ES-I3 (cell line): Measurements from ENCODE around the gene ZNF134.
A peak's percentile ranks its signal among the peaks of the same experiment; 100 is the strongest.

Experiments used
- H3K36me3 ChIP-seq: 2 replicates; pipeline ENCODE4 v1.6.1; 2013; ENCODE audit warnings: mild to moderate bottlenecking, low read length, control low read depth, moderate library complexity; ENCODE audit not compliant: insufficient read depth
- H3K4me1 ChIP-seq: 2 replicates; pipeline ENCODE4 v1.6.1; 2013; ENCODE audit warnings: mild to moderate bottlenecking, control low read depth, low read length; ENCODE audit not compliant: insufficient read depth
- H3K9ac ChIP-seq: 2 replicates; pipeline ENCODE4 v1.6.1; 2013; ENCODE audit warnings: low read depth, mild to moderate bottlenecking, low read length, moderate library complexity
- H3K9me3 ChIP-seq: 2 replicates; pipeline ENCODE4 v1.6.1; 2013; ENCODE audit warnings: mild to moderate bottlenecking, low read length, moderate library complexity; ENCODE audit not compliant: control insufficient read depth, insufficient read depth

ZNF134 gene

DNA sequence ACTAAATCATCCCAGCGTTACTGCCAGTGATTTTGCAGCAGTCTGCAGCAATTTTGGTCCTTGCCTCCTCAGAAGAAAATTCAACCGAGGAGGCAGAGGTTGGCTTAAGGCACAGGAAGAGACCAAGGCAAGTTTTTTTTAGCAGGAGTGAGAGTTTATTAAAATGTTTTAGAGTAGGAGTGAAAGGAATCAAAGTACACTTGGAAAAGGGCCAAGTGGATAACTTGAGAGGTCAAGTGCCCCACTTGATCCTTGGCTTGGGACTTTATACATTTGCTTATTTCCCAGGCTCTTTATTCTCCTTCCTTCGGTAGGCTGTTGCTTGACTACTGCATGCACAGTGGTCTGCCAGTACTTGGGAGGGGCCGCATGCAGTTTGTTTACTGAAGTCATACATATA is 2.9 kb upstream of the ZNF134 start:
- H3K9me3 ChIP-seq, result peaks cover 18% of the 10 kb centered on the region

GRCh38 chr19:57615346-57615745 is 1.3 kb downstream of the ZNF134 start:
- Histone ChIP-seq H3K36me3 (peaks cover 47% of the 10 kb centered on the region), H3K9me3 (peaks cover 51% of the 10 kb centered on the region), H3K4me1 (no peaks in the 10 kb centered on the region), H3K9ac (peak overlapping the region; percentile 69; the same call in 1 of the 2 replicates)

More for the DNA sequence above, 2.9 kb upstream of the ZNF134 start:
- peaks cover 9% of the 10 kb centered on the region for H3K36me3 ChIP-seq
- no peak overlapping the region for H3K9ac ChIP-seq
- no peaks in the 10 kb centered on the region for H3K4me1 ChIP-seq

GRCh38 chr19:57620673-57621348 is 6.8 kb downstream of the ZNF134 start:
- H3K9me3 ChIP-seq, result peaks cover 69% of the 10 kb centered on the region
- peaks cover 77% of the 10 kb centered on the region for H3K36me3 ChIP-seq

GRCh38 chr19:57623091-57623490 is 9.0 kb downstream of the ZNF134 start:
- no peak overlapping the region for H3K9ac ChIP-seq
- peaks cover 55% of the 10 kb centered on the region for H3K36me3 ChIP-seq
- no peaks in the 10 kb centered on the region for H3K4me1 ChIP-seq
- H3K9me3 ChIP-seq, result peaks cover 47% of the 10 kb centered on the region

More at GRCh38 chr19:57620673-57621348, 6.8 kb downstream of the ZNF134 start:
- Histone ChIP-seq H3K4me1 (no peaks in the 10 kb centered on the region), H3K9ac (no peak overlapping the region)

GRCh38 chr19:57632987-57633831 is 19.2 kb downstream of the ZNF134 start, which contains the start of gene ZNF211:
Gene ZNF211 (plus strand): TSS chr19:57633168. CDS start chr19:57633347, 179 bp downstream.
- Histone ChIP-seq H3K9ac (peak within 1 kb of the TSS; percentile 98), H3K4me1 (no peaks in the 10 kb centered on the region), H3K9me3 (peaks cover 2% of the 10 kb centered on the region; the same call in 1 of the 2 replicates), H3K36me3 (peaks cover 7% of the 10 kb centered on the region; the same call in 1 of the 2 replicates)

GRCh38 chr19:57633832-57634131 is 19.7 kb downstream of the ZNF134 start:
- peak overlapping the region; percentile 98 for H3K9ac ChIP-seq
- peaks cover 2% of the 10 kb centered on the region; the same call in 1 of the 2 replicates for H3K9me3 ChIP-seq
- H3K36me3 ChIP-seq, result peaks cover 7% of the 10 kb centered on the region; the same call in 1 of the 2 replicates
- no peaks in the 10 kb centered on the region for H3K4me1 ChIP-seq

- Histone ChIP-seq H3K9me3 (peaks cover 17% of the 10 kb centered on the region), H3K9ac (no peak overlapping the region), H3K4me1 (no peaks in the 10 kb centered on the region), H3K36me3 (peaks cover 33% of the 10 kb centered on the region)
These were observed 23.3 kb downstream of the ZNF134 start for GRCh38 chr19:57637379-57637778.

- no peak overlapping the region for H3K9ac ChIP-seq
- H3K36me3 ChIP-seq, result peaks cover 26% of the 10 kb centered on the region
- H3K9me3 ChIP-seq, result peaks cover 15% of the 10 kb centered on the region
- H3K4me1 ChIP-seq, result no peaks in the 10 kb centered on the region
These were observed 27.7 kb downstream of the ZNF134 start for GRCh38 chr19:57641715-57642234.

DNA sequence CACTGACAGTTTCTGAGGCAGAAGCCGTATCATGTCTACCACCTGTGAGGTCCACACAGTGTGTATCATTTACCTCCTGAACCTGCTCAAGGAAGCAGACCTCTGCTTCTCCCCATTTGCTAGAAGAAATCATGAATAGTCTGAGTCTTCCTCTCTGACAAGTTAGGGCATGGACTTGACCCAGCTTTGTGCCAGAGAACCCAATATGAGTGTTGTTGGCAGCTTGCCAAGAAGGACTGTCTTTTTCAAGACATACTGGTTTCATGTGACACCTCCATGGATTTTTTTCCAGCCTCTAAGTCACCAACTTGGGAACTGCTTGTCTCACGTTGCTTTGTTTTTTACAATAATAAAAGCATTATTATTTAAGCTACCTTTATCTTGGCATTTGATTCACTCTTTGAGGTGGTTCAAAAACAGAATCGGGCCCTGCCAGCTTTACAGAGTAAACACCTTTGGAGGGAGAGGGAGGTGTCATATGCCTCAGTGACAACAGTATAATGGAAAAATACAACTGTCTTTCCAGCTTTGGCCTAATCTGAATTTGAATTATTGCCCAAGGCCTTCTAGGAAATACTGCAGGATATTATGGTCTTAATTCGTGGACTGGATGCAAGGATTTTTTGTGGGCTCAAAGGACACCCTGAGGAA is 28.5 kb downstream of the ZNF134 start:
- Histone ChIP-seq H3K4me1 (no peaks in the 10 kb centered on the region), H3K9me3 (peaks cover 15% of the 10 kb centered on the region), H3K36me3 (peaks cover 26% of the 10 kb centered on the region), H3K9ac (no peak overlapping the region)

DNA sequence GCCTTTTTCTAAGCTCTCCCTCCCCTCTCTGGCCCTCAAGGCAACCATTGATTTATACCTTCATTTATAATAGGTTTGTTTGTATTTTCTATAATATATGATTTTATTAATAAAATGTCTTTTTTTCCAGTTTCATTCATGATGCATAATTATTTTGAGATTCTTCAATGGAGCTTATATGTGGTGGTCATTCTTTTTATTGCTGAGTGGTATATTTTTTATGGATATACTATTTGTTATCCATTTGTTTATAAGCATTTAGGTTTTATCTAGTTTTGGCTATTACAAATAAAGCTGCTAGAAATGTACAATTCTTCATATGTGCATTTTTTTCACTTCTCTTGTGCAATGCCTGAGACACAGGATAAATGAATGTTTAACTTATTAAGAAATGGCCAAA is 29.7 kb downstream of the ZNF134 start:
- no peaks in the 10 kb centered on the region for H3K4me1 ChIP-seq
- H3K9me3 ChIP-seq, result peaks cover 15% of the 10 kb centered on the region
- peaks cover 26% of the 10 kb centered on the region for H3K36me3 ChIP-seq
- no peak overlapping the region for H3K9ac ChIP-seq

DNA sequence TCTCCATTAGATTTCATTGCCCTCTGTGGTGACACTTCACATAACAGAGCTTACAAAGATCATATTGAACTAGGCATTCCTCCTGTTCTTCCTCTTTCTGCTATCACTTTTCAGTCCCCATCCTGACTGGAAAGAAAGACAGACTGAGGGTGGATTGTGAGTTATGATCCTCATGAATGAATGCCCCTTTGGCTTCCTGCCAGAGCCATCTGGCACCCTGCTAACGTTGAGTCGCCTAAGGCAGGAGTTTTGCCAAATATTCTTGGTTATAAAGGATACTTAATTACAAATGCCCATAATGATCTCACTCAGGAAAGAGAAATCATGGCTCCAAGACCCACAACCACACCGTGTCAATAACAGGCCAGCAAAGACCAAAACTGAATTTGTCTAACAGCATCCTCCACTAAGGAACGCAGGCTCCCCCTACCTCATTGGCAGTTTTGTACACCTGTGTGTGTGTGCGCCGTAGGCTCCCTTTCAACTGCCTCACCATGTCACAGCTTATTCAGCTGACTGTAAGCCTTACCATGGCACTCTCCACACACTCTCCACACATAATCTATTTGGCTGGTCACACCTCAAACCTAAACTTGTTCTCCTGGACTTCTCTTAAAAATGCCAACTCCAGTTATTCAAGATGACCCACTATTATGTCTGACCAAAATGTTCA is 34.4 kb downstream of the ZNF134 start:
- Histone ChIP-seq H3K9ac (no peak overlapping the region), H3K36me3 (no peaks in the 10 kb centered on the region), H3K9me3 (no peaks in the 10 kb centered on the region; the same call in 1 of the 2 replicates), H3K4me1 (no peaks in the 10 kb centered on the region)

DNA sequence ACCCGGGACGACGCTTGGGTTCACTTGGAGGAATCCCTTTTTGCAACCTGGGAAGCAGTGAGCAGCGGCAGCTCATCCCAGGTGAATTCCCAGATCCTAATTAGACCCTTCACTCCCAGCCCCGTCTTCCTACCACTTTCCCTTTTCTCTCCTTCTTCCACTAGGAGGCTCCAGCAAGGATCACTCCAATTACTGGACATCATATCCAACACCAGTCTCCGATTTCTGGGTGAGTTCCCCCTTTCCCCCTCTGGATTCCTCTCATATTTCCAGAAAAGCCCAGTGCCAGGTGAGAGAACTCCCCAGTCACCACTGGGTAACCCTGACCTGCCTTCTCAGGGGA is 37.6 kb downstream of the ZNF134 start:
- H3K9ac ChIP-seq, result no peak overlapping the region
- H3K9me3 ChIP-seq, result no peaks in the 10 kb centered on the region; the same call in 1 of the 2 replicates
- H3K4me1 ChIP-seq, result no peaks in the 10 kb centered on the region
- H3K36me3 ChIP-seq, result no peaks in the 10 kb centered on the region

- Histone ChIP-seq H3K9me3 (no peaks in the 10 kb centered on the region), H3K36me3 (no peaks in the 10 kb centered on the region), H3K4me1 (no peaks in the 10 kb centered on the region), H3K9ac (no peak overlapping the region)
These were observed 39.6 kb downstream of the ZNF134 start for GRCh38 chr19:57653689-57654088.

DNA sequence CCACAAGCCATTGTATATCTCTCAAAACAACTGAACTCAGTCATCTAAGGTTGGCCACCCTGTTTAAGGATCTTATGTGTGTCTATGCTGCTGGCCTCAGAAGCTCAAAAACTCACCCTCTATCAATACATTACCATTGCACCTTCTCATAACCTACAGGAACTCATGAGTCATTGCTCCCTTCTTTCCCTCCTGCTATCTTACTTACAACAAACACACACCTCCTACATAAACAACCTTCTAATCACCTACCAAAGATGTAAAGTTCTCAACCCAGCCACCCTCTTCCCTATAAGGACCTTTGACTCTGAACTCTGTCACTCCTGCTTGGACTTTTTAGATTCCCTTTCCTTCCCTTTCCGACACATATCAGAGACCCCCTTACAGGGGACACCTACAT is 41.4 kb downstream of the ZNF134 start:
- no peaks in the 10 kb centered on the region for H3K4me1 ChIP-seq
- no peak overlapping the region for H3K9ac ChIP-seq
- H3K9me3 ChIP-seq, result no peaks in the 10 kb centered on the region

More for the DNA sequence above, 41.4 kb downstream of the ZNF134 start:
- no peaks in the 10 kb centered on the region for H3K36me3 ChIP-seq
